Activated CD4-positive, alpha-beta T cell treated with anti-CD3 and anti-CD28 coated beads, Interleukin-2, amount 10 ng/mL, durations not matched to agents 7 days and 5 days (primary cell): ENCODE measurements around the gene BCAS3. TPM values are rescaled to one million over a fixed set of nuclear protein-coding genes. Genes with fewer than 3 reads are reported as not detected.
A peak's percentile ranks its signal among the peaks of the same experiment; 100 is the strongest.

ENCODE experiments used
- CTCF ChIA-PET: fragments of 350-600 bp; sonication (Branson Sonifier 250); formaldehyde crosslinking; loops from one replicate; lab custom pipeline; 2021; ENCODE audit warnings: antibody characterized with exemption; lab: Charles Lee
- POLR2A ChIA-PET: fragments of 350-600 bp; sonication (Branson Sonifier 250); formaldehyde crosslinking; loops from one replicate; lab custom pipeline; 2021; ENCODE audit warnings: antibody characterized with exemption; lab: Charles Lee
- DNase-seq: peaks from one replicate; pipeline ENCODE4 v3.0.0-alpha.2; 2020
- H3K27ac Mint-ChIP-seq: one replicate; pipeline ENCODE4 v1.8.0; 2021; ENCODE audit warnings: mild to moderate bottlenecking, moderate library complexity, mixed read lengths
- H3K27me3 Mint-ChIP-seq: one replicate; pipeline ENCODE4 v1.8.0; 2021; ENCODE audit warnings: mixed read lengths
- H3K36me3 Mint-ChIP-seq: one replicate; pipeline ENCODE4 v1.8.0; 2021; ENCODE audit warnings: low read depth, mixed read lengths
- H3K4me1 Mint-ChIP-seq: one replicate; pipeline ENCODE4 v1.8.0; 2021; ENCODE audit warnings: mixed read lengths
- H3K4me3 Mint-ChIP-seq: one replicate; pipeline ENCODE4 v1.8.0; 2021; ENCODE audit warnings: mild to moderate bottlenecking, moderate library complexity, mixed read lengths
- H3K9me3 Mint-ChIP-seq: one replicate; pipeline ENCODE4 v1.8.0; 2021; ENCODE audit warnings: mixed read lengths
- total RNA-seq, 2 experiments: library from RNA; stranded (reverse); gene quantifications; one replicate each; pipeline ENCODE4 v1.2.3, GENCODE V29; 2021

BCAS3 gene
- total RNA-seq, 2 experiments from 2014 or later, result 15.5 to 16.4 TPM

- Mint-ChIP-seq H3K4me3 (no peak overlapping the region), H3K27ac (no peak overlapping the region), H3K36me3 (no peaks in the 10 kb centered on the region), H3K4me1 (no peaks in the 10 kb centered on the region), H3K27me3 (no peaks in the 10 kb centered on the region), H3K9me3 (no peaks in the 10 kb centered on the region)
- ChIA-PET CTCF (no interaction called here), POLR2A (interaction anchor here (0.6 kb wide), 1 partner anchor 508 kb away, joined by 4 read pairs; no protein-coding TSS in a partner anchor)
- no peak for DNase-seq
These were observed 263.9 kb downstream of the BCAS3 start for GRCh38 chr17:60941571-60941970.

GRCh38 chr17:60944751-60945150 is 267.1 kb downstream of the BCAS3 start:
- Mint-ChIP-seq H3K9me3 (no peaks in the 10 kb centered on the region), H3K4me1 (no peaks in the 10 kb centered on the region), H3K36me3 (no peaks in the 10 kb centered on the region), H3K27ac (no peak overlapping the region), H3K27me3 (no peaks in the 10 kb centered on the region), H3K4me3 (no peak overlapping the region)
- ChIA-PET POLR2A (no interaction called here), CTCF (no interaction called here)
- no peak for DNase-seq

GRCh38 chr17:60947100-60947499 is 269.4 kb downstream of the BCAS3 start:
- no peaks in the 10 kb centered on the region for H3K27me3 Mint-ChIP-seq
- CTCF ChIA-PET, result no interaction called here

GRCh38 chr17:60947543-60947942 is 269.9 kb downstream of the BCAS3 start:
- no peaks in the 10 kb centered on the region for H3K4me1 Mint-ChIP-seq
- H3K9me3 Mint-ChIP-seq, result peaks cover under 1% of the 10 kb centered on the region
- H3K27me3 Mint-ChIP-seq, result no peaks in the 10 kb centered on the region
- H3K36me3 Mint-ChIP-seq, result no peaks in the 10 kb centered on the region
- no peak overlapping the region for H3K27ac Mint-ChIP-seq
- ChIA-PET POLR2A (no interaction called here), CTCF (no interaction called here)
- no peak for DNase-seq
- no peak overlapping the region for H3K4me3 Mint-ChIP-seq

More at GRCh38 chr17:60947100-60947499, 269.4 kb downstream of the BCAS3 start:
- Mint-ChIP-seq H3K4me1 (no peaks in the 10 kb centered on the region), H3K27ac (no peak overlapping the region), H3K36me3 (no peaks in the 10 kb centered on the region), H3K4me3 (no peak overlapping the region), H3K9me3 (no peaks in the 10 kb centered on the region)
- DNase-seq, result no peak
- POLR2A ChIA-PET, result no interaction called here

- Mint-ChIP-seq H3K27me3 (no peaks in the 10 kb centered on the region), H3K4me1 (no peaks in the 10 kb centered on the region), H3K9me3 (peaks cover 6% of the 10 kb centered on the region), H3K27ac (no peak overlapping the region), H3K36me3 (no peaks in the 10 kb centered on the region), H3K4me3 (no peak overlapping the region)
- DNase-seq, result no peak
- POLR2A ChIA-PET, result no interaction called here
- CTCF ChIA-PET, result no interaction called here
These were observed 275.1 kb downstream of the BCAS3 start for GRCh38 chr17:60952747-60953146.

GRCh38 chr17:60959011-60959410 is 281.4 kb downstream of the BCAS3 start:
- DNase-seq, result no peak
- Mint-ChIP-seq H3K4me3 (no peak overlapping the region), H3K36me3 (no peaks in the 10 kb centered on the region), H3K4me1 (no peaks in the 10 kb centered on the region), H3K27ac (no peak overlapping the region), H3K27me3 (no peaks in the 10 kb centered on the region), H3K9me3 (peaks cover 2% of the 10 kb centered on the region)
- ChIA-PET POLR2A (no interaction called here), CTCF (no interaction called here)

GRCh38 chr17:60959696-60960095 is 282.0 kb downstream of the BCAS3 start:
- ChIA-PET CTCF (interaction anchor here (0.6 kb wide), 1 partner anchor 249 kb away, joined by 3 read pairs; no protein-coding TSS in a partner anchor), POLR2A (no interaction called here)
- H3K9me3 Mint-ChIP-seq, result peaks cover 2% of the 10 kb centered on the region
- H3K4me3 Mint-ChIP-seq, result no peak overlapping the region
- no peak for DNase-seq
- H3K4me1 Mint-ChIP-seq, result no peaks in the 10 kb centered on the region
- no peaks in the 10 kb centered on the region for H3K27me3 Mint-ChIP-seq
- no peaks in the 10 kb centered on the region for H3K36me3 Mint-ChIP-seq
- no peak overlapping the region for H3K27ac Mint-ChIP-seq

GRCh38 chr17:60960398-60961065 is 282.9 kb downstream of the BCAS3 start:
- no peak overlapping the region for H3K4me3 Mint-ChIP-seq
- no peak for DNase-seq
- ChIA-PET CTCF (no interaction called here), POLR2A (no interaction called here)
- no peaks in the 10 kb centered on the region for H3K4me1 Mint-ChIP-seq
- no peaks in the 10 kb centered on the region for H3K36me3 Mint-ChIP-seq
- H3K9me3 Mint-ChIP-seq, result peaks cover 2% of the 10 kb centered on the region
- H3K27me3 Mint-ChIP-seq, result no peaks in the 10 kb centered on the region
- no peak overlapping the region for H3K27ac Mint-ChIP-seq

- no peaks in the 10 kb centered on the region for H3K36me3 Mint-ChIP-seq
- POLR2A ChIA-PET, result no interaction called here
- H3K9me3 Mint-ChIP-seq, result peaks cover 2% of the 10 kb centered on the region
- DNase-seq, result no peak
- H3K27ac Mint-ChIP-seq, result no peak overlapping the region
- no peaks in the 10 kb centered on the region for H3K27me3 Mint-ChIP-seq
- no peak overlapping the region for H3K4me3 Mint-ChIP-seq
- CTCF ChIA-PET, result interaction anchor here (0.9 kb wide), 1 partner anchor 8 kb away, joined by 3 read pairs; no protein-coding TSS in a partner anchor
- H3K4me1 Mint-ChIP-seq, result no peaks in the 10 kb centered on the region
These were observed 286.5 kb downstream of the BCAS3 start for GRCh38 chr17:60964160-60964559.

- Mint-ChIP-seq H3K4me1 (no peaks in the 10 kb centered on the region), H3K9me3 (no peaks in the 10 kb centered on the region)
These were observed 290.6 kb downstream of the BCAS3 start for GRCh38 chr17:60968266-60968665.

GRCh38 chr17:60969500-60970037 is 291.9 kb downstream of the BCAS3 start:
- Mint-ChIP-seq H3K4me3 (no peak overlapping the region), H3K27me3 (no peaks in the 10 kb centered on the region), H3K27ac (no peak overlapping the region), H3K4me1 (no peaks in the 10 kb centered on the region), H3K36me3 (no peaks in the 10 kb centered on the region), H3K9me3 (no peaks in the 10 kb centered on the region)
- DNase-seq, result no peak
- CTCF ChIA-PET, result no interaction called here
- POLR2A ChIA-PET, result no interaction called here

More at GRCh38 chr17:60968266-60968665, 290.6 kb downstream of the BCAS3 start:
- no peak for DNase-seq
- ChIA-PET POLR2A (no interaction called here), CTCF (no interaction called here)
- Mint-ChIP-seq H3K27ac (no peak overlapping the region), H3K36me3 (no peaks in the 10 kb centered on the region), H3K4me3 (no peak overlapping the region), H3K27me3 (no peaks in the 10 kb centered on the region)

- Mint-ChIP-seq H3K27me3 (no peaks in the 10 kb centered on the region), H3K27ac (no peak overlapping the region), H3K4me3 (no peak overlapping the region), H3K4me1 (no peaks in the 10 kb centered on the region), H3K36me3 (no peaks in the 10 kb centered on the region), H3K9me3 (no peaks in the 10 kb centered on the region)
- CTCF ChIA-PET, result no interaction called here
- no peak for DNase-seq
- POLR2A ChIA-PET, result interaction anchor here (0.6 kb wide), 1 partner anchor 158 kb away, joined by 6 read pairs; no protein-coding TSS in a partner anchor
These were observed 293.1 kb downstream of the BCAS3 start for GRCh38 chr17:60970741-60971140.

- Mint-ChIP-seq H3K4me1 (no peaks in the 10 kb centered on the region), H3K36me3 (no peaks in the 10 kb centered on the region), H3K27ac (no peak overlapping the region), H3K9me3 (no peaks in the 10 kb centered on the region), H3K27me3 (no peaks in the 10 kb centered on the region), H3K4me3 (no peak overlapping the region)
- POLR2A ChIA-PET, result interaction anchor here (0.6 kb wide), 1 partner anchor 159 kb away, joined by 6 read pairs; no protein-coding TSS in a partner anchor
- DNase-seq, result peak; percentile 49
- CTCF ChIA-PET, result interaction anchor here (0.8 to 1.1 kb wide), 5 partner anchors 8 to 415 kb away, joined by 3 to 4 read pairs (median 3); no protein-coding TSS in a partner anchor
These were observed 294.1 kb downstream of the BCAS3 start for GRCh38 chr17:60971515-60972369.
